ENCODE measurements around the gene SWT1. TPM values are rescaled to one million over a fixed set of nuclear protein-coding genes. Genes with fewer than 3 reads are reported as not detected.

Gene SWT1
- total and polyA plus RNA-seq, 12 donors, result 1.4 to 7.9 (median 6.0) TPM

DNA sequence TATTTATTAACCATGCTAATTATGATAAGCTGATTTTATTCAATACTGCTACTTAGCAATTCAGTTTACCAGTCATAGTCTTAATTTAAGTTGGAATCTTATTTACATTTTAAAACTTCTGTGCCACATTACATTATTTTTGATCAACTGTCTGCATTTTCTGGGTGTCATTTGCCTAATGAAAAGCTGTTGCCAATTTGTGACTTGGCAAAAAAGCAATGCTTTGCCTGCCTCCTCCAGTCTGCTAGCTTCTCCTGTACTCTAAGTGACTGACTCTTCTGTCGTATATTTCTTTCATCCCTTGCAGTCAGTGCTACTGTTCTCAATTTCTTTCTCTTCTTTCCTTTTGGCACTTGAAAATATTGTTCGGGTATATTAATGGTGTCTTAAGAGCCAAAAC lies 165.7 kb downstream of the SWT1 start:
- Histone ChIP-seq H3K4me1 (peaks cover 0 to 13% (median 7%) of the 10 kb centered on the region in 9 donors), H3K9me3 (no peaks in the 10 kb centered on the region), H3K27ac (no peak overlapping the region), H3K27me3 (no peaks in the 10 kb centered on the region), H3K4me3 (no peak overlapping the region), H3K36me3 (no peaks in the 10 kb centered on the region)
- TF ChIP-seq, protein P1, sequence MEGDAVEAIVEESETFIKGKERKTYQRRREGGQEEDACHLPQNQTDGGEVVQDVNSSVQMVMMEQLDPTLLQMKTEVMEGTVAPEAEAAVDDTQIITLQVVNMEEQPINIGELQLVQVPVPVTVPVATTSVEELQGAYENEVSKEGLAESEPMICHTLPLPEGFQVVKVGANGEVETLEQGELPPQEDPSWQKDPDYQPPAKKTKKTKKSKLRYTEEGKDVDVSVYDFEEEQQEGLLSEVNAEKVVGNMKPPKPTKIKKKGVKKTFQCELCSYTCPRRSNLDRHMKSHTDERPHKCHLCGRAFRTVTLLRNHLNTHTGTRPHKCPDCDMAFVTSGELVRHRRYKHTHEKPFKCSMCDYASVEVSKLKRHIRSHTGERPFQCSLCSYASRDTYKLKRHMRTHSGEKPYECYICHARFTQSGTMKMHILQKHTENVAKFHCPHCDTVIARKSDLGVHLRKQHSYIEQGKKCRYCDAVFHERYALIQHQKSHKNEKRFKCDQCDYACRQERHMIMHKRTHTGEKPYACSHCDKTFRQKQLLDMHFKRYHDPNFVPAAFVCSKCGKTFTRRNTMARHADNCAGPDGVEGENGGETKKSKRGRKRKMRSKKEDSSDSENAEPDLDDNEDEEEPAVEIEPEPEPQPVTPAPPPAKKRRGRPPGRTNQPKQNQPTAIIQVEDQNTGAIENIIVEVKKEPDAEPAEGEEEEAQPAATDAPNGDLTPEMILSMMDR (IDR thresholded peaks at IDR 0.05), result no peak
- 85 to 93% methylated on average over 2 of the region's 2 CpGs for WGBS, 2 donors
- no peak for DNase-seq
- no peak for ATAC-seq
- intact Hi-C loops (cut with DNase I), result loop anchor here in 1 of 10 donors (10.0 kb wide), 1 partner anchor 102 kb away; no protein-coding TSS in a partner anchor

DNA sequence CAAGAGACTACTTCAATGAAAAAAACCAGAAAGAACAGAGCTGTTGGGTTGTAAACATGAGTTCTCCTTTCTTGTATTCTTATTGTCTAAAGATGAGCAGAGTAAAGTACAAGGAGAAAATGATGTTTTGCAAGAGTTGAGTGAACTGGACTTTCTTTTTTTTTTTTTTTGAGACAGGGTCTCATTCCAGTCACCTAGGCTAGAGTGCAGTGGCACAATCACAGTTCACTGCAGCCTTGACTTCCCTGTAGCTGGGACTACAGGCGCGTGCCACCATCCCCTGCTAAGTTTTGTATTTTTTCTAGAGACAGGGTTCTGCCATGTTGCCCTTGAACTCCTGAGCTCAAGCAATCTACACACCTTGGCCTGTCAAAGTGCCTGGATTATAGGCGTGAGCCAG lies 167.2 kb downstream of the SWT1 start:
- Histone ChIP-seq H3K4me3 (no peak overlapping the region), H3K9me3 (no peaks in the 10 kb centered on the region), H3K27ac (no peak overlapping the region), H3K4me1 (no peaks in the 10 kb centered on the region), H3K36me3 (no peaks in the 10 kb centered on the region), H3K27me3 (no peaks in the 10 kb centered on the region)
- 95 to 98% methylated on average over 3 of the region's 3 CpGs for WGBS, 2 donors
- no peak for DNase-seq
- intact Hi-C loops (cut with DNase I), result loop anchor here in 1 of 10 donors (10.0 kb wide), 1 partner anchor 101 kb away; no protein-coding TSS in a partner anchor
- no peak for ATAC-seq
- TF ChIP-seq, protein P1 (IDR thresholded peaks at IDR 0.05), result no peak

DNA sequence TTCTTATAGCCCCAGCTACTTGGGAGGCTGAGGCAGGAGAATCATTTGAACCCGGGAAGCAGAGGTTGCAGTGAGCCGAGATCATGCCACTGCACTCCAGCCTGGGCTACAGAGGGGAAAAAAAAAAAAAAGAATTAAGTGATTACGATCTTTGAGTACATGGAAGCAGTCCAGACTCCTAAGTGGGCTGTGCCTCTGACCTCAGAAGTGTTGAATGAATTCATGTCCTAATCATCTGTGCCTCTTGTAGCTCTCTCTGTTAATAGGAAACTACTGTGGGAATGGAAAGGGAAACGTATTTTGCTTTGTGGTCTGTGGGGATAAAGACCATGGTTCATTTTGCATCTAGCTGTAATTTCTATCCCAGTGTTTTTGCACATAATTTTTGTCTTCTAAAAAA lies 168.4 kb downstream of the SWT1 start:
- no peaks in the 10 kb centered on the region for H3K36me3 ChIP-seq
- 48 to 54% methylated on average over 4 of the region's 4 CpGs for WGBS, 2 donors
- TF ChIP-seq, protein P1 (IDR thresholded peaks at IDR 0.05), result no peak

DNA sequence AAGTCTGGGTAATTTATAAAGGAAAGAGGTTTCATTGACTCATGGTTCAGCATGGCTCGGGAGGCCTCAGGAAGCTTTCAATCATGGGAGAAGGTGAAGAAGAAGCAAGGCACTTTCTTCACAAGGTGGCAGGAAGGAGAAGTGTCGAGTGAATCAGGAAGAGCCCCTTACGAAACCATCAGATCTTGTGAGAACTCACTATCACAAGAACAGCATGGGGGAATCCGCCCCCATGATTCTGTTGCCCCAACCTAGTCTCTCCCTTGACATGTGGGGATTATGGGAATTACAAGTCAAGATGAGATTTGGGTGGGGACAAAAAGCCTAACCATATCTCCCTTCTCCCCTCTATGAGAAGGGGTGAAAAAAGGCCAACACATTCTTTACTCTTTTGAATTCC lies 171.3 kb downstream of the SWT1 start:
- no peaks in the 10 kb centered on the region for H3K9me3 ChIP-seq
- no peak for DNase-seq
- 92 to 95% methylated on average over 4 of the region's 4 CpGs for WGBS, 2 donors
- peak overlapping the region in 1 of 10 donors; percentile 72 for H3K27ac ChIP-seq
- TF ChIP-seq, protein P1 (IDR thresholded peaks at IDR 0.05), result no peak
- no peaks in the 10 kb centered on the region for H3K36me3 ChIP-seq
- ATAC-seq, result no peak
- no peak overlapping the region for H3K4me3 ChIP-seq
- no peaks in the 10 kb centered on the region for H3K27me3 ChIP-seq
- intact Hi-C loops (cut with DNase I), result loop anchor here in 1 of 10 donors (10.0 kb wide), 1 partner anchor 97 kb away; no protein-coding TSS in a partner anchor
- H3K4me1 ChIP-seq, result no peaks in the 10 kb centered on the region

More for the DNA sequence above, 168.4 kb downstream of the SWT1 start:
- Histone ChIP-seq H3K4me3 (no peak overlapping the region), H3K9me3 (no peaks in the 10 kb centered on the region), H3K27me3 (no peaks in the 10 kb centered on the region), H3K4me1 (no peaks in the 10 kb centered on the region), H3K27ac (no peak overlapping the region)
- DNase-seq (no peak), ATAC-seq (no peak)
- intact Hi-C loops (cut with DNase I), result loop anchor here in 1 of 10 donors (10.0 kb wide), 1 partner anchor 99 kb away; no protein-coding TSS in a partner anchor
